Measurements from ENCODE around the gene A3GALT2. TPM values are rescaled to one million over a fixed set of nuclear protein-coding genes. Genes with fewer than 3 reads are reported as not detected.

A3GALT2 gene
- total RNA-seq, 1 experiment from 2014 or later, result not detected

- Histone ChIP-seq H4K8ac (replicated peaks; ENCODE audit: insufficient read length, low read depth, low read length) (no peak overlapping the region), H2BK12ac (ENCODE audit: insufficient read length, low read depth, low read length) (no peak overlapping the region), H3K14ac (ENCODE audit: insufficient read depth, low read length) (no peak overlapping the region), H3K4me1 (ENCODE audit: insufficient read depth, low read length) (peaks cover 12% of the 10 kb centered on the region; the same call in 1 of the 2 replicates), H3K27ac (ENCODE audit: insufficient read length, low read depth, low read length) (no peak overlapping the region), H3T11ph (ENCODE audit: low read length) (no peak overlapping the region), H4K5ac (ENCODE audit: insufficient read length, low read depth, low read length) (no peak overlapping the region), H3K23ac (ENCODE audit: insufficient read length, low read depth, low read length) (no peak overlapping the region), H3K79me1 (ENCODE audit: insufficient read depth, low read depth, low read length, poor library complexity, severe bottlenecking) (no peaks in the 10 kb centered on the region), H2BK5ac (ENCODE audit: insufficient read length, low read length) (no peak overlapping the region), H3K56ac (ENCODE audit: insufficient read length, low read depth, low read length) (no peak overlapping the region), H2BK15ac (ENCODE audit: low read depth, low read length) (no peak overlapping the region), H2BK120ac (ENCODE audit: low read depth, low read length, poor library complexity, severe bottlenecking) (no peak overlapping the region), H3K18ac (ENCODE audit: insufficient read length, low read depth, low read length) (no peak overlapping the region), H2AFZ (ENCODE audit: low read length) (no peak overlapping the region), H3K27me3 (ENCODE audit: insufficient read depth, low read length) (peaks cover under 1% of the 10 kb centered on the region; the same call in 1 of the 2 replicates), H4K91ac (ENCODE audit: insufficient read length, low read depth, low read length) (no peak overlapping the region), H3K23me2 (ENCODE audit: insufficient read length, low read depth, low read length, poor library complexity, severe bottlenecking) (no peaks in the 10 kb centered on the region), H3K4ac (ENCODE audit: low read depth, low read length) (no peak overlapping the region), H4K20me1 (ENCODE audit: control insufficient read depth, insufficient read depth, insufficient read length) (no peaks in the 10 kb centered on the region), H3K4me2 (ENCODE audit: insufficient read depth, insufficient read length, low read length) (no peak overlapping the region), H2AK5ac (ENCODE audit: insufficient read length, low read length) (no peak overlapping the region), H2BK20ac (ENCODE audit: low read depth, low read length, poor library complexity, severe bottlenecking) (no peak overlapping the region), H3K79me2 (ENCODE audit: insufficient read depth, low read length) (no peaks in the 10 kb centered on the region), H3K9me3 (ENCODE audit: control insufficient read depth, low read depth, low read length) (no peaks in the 10 kb centered on the region), H3K9ac (ENCODE audit: extremely low read depth, insufficient read length, low read length) (no peak overlapping the region)
- TF ChIP-seq, protein P1, sequence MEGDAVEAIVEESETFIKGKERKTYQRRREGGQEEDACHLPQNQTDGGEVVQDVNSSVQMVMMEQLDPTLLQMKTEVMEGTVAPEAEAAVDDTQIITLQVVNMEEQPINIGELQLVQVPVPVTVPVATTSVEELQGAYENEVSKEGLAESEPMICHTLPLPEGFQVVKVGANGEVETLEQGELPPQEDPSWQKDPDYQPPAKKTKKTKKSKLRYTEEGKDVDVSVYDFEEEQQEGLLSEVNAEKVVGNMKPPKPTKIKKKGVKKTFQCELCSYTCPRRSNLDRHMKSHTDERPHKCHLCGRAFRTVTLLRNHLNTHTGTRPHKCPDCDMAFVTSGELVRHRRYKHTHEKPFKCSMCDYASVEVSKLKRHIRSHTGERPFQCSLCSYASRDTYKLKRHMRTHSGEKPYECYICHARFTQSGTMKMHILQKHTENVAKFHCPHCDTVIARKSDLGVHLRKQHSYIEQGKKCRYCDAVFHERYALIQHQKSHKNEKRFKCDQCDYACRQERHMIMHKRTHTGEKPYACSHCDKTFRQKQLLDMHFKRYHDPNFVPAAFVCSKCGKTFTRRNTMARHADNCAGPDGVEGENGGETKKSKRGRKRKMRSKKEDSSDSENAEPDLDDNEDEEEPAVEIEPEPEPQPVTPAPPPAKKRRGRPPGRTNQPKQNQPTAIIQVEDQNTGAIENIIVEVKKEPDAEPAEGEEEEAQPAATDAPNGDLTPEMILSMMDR (conservative IDR thresholded peaks at IDR 0.05), result no peak
- Mint-ChIP-seq H3K27me3 (ENCODE audit: low read depth) (peaks cover 72% of the 10 kb centered on the region), H3K27ac (no peak overlapping the region), H3K36me3 (ENCODE audit: insufficient read depth in 1 of 3, low read depth in 3 of 3) (peaks cover 0 to 5% (median 0%) of the 10 kb centered on the region in 3 experiments; a peak in 3 of 7 replicates), H3K9me3 (no peaks in the 10 kb centered on the region; a peak in 1 of 5 replicates), H3K4me1 (peaks cover 29 to 37% of the 10 kb centered on the region in 2 experiments), H3K4me3 (no peak overlapping the region)
- DNase-seq, result no peak
- WGBS (ENCODE audit: extremely low coverage, insufficient read length, low lambda C conversion rate), result no CpG with 5 or more reads among the region's 3 CpGs
Measured at GRCh38 chr1:33358795-33359503, 38.1 kb upstream of the A3GALT2 start.

Data from H9 (cell line).